HG03571 (cell line): ENCODE data around the gene TRIM5.
A peak's percentile ranks its signal among the peaks of the same experiment; 100 is the strongest.
"Not testable (repeated sequence)": the region's sequence is repeated elsewhere in the genome, so short reads cannot be mapped to it uniquely, and the experiment has no call there.

Experiments used
- ATAC-seq: cut with Tn5 transposase; IDR thresholded peaks from one replicate; pipeline ENCODE4 v1.9.1; 2021; ENCODE audit not compliant: unreplicated experiment

Gene TRIM5

GRCh38 chr11:5684646-5685362 lies at the start of gene TRIM5:
TSS of gene TRIM5 (minus strand) at chr11:5685074. CDS start at chr11:5680177, 4,897 bp downstream.
- peak; percentile 77 for ATAC-seq

GRCh38 chr11:5727691-5728090 lies 42.8 kb upstream of the TRIM5 start:
- ATAC-seq: no peak

DNA sequence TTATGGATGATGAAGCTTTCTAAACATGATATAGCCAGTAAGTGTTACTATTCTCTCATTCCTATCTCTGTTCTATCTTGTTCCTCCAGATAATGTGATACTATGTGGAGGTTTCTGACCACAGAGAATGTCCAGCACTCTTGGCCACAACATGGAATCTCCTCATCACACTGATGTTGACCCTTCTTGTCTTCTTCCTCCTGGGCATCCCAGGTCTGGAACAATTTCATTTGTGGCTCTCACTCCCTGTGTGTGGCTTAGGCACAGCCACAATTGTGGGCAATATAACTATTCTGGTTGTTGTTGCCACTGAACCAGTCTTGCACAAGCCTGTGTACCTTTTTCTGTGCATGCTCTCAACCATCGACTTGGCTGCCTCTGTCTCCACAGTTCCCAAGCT lies 41.5 kb upstream of the TRIM5 start:
- no peak for ATAC-seq

DNA sequence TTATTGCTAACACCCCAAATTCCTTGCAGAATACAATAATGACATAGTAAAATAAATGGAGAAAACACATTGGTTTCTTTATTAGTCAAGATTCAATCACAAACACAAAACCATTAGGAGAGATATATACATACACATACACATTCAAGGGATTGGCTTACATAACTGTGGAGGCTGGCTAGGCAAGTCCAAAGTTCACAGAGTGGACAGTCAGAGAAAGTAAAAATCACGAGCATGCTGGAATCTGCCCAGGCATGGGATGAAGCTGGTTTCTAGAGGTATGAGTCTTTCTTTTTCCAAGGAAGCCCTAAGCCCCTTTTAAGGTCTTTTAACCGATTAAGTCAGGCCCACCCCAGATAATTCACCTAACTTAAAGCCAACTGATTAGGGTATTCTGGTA lies 37.7 kb upstream of the TRIM5 start:
- no peak for ATAC-seq

GRCh38 chr11:5719703-5720495 lies 35.0 kb upstream of the TRIM5 start:
- no peak for ATAC-seq

DNA sequence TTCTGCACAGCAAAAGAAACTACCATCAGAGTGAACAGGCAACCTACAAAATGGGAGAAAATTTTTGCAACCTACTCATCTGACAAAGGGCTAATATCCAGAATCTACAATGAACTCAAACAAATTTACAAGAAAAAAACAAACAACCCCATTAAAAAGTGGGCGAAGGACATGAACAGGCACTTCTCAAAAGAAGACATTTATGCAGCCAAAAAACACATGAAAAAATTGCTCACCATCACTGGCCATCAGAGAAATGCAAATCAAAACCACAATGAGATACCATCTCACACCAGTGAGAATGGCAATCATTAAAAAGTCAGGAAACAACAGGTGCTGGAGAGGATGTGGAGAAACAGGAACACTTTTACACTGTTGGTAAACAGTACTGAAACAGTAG lies 31.6 kb upstream of the TRIM5 start:
- ATAC-seq: not testable (repeated sequence)

- no peak for ATAC-seq
Measured at GRCh38 chr11:5713695-5714094, 28.8 kb upstream of the TRIM5 start.

GRCh38 chr11:5712507-5712906 lies 27.6 kb upstream of the TRIM5 start:
- no peak for ATAC-seq

DNA sequence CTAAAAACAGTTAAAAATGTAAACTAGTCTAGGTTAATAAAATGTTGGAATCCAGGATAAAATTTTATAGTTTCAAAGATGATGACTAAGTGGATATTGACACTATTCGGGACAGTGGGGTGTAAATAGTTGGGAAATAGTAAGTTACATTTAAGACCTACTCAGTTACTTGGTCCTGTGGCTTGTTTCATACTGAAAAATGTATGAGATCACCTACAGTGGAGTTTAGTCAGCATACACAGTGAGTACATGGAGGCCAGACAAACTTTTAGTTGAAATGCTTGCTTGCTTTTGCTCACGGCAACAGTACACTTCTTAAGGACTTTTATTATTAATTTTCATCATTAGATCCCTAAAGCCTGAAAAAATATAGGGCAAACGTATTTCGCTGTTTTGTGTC lies 20.8 kb upstream of the TRIM5 start:
- ATAC-seq: no peak

GRCh38 chr11:5703741-5704536 lies 19.1 kb upstream of the TRIM5 start:
- peak; percentile 62 for ATAC-seq

DNA sequence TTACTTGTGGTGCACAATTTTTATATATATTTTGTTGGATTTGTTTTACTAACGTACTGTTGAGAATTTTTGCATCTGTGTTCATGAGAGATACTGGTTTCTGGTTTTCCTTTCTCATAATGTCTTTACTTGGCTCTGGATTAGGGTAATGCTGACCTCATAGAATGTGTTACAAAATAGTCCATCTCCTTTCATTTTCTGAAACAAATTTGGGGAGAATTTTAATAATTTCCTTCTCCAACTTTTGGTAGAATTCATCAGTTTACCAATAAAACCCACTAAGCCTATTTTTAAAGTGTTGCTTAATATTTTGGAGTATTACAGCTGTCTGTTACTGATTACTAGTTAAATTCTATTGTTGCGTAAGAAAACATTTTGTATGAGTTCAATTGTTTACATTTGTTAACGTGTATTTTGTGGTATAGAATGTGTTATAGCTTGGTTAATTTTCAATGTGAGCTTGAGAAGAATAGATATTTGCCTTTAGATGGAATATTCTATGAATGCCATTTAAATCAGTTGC lies 16.2 kb upstream of the TRIM5 start:
- ATAC-seq: no peak

DNA sequence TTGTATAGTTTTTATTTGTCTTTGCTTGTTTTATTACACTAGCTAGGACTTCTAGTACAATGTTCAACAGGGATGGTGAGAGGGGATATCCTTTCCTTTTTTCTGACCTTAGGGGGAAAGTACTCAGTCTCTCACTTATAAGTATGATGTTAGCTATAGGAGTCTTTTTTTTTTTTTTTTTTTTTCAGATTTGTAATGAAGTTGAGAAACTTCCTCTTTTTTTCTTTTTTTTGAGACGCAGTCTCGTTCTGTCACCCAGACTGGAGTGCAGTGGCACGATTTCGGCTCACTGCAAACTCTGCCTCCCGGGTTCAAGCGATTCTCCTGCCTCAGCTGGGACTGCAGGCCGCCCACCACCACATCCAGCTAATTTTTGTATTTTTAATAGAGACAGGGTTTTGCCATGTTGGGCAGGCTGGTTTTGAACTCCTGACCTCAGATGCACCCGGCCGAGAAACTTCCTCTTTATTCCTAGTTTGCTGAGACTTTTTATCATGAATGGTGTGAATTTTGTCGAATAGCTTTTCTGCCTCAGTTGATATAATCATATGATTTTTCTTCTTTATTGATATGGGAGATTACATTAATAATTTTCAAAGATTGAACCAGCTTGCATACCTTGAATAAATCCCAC lies 15.7 kb upstream of the TRIM5 start:
- ATAC-seq: no peak

DNA sequence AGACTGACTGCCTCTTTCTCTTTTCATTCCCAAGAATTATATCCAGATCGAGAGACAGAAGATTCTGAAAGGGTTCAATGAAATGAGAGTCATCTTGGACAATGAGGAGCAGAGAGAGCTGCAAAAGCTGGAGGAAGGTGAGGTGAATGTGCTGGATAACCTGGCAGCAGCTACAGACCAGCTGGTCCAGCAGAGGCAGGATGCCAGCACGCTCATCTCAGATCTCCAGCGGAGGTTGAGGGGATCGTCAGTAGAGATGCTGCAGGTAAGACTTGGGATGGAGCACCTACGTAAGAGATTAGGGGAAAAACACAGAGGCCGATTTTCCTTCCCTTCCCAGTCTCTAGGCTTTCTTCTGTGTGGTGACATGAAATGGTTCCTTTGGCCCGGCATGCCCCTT lies 13.4 kb upstream of the TRIM5 start:
- ATAC-seq: no peak

DNA sequence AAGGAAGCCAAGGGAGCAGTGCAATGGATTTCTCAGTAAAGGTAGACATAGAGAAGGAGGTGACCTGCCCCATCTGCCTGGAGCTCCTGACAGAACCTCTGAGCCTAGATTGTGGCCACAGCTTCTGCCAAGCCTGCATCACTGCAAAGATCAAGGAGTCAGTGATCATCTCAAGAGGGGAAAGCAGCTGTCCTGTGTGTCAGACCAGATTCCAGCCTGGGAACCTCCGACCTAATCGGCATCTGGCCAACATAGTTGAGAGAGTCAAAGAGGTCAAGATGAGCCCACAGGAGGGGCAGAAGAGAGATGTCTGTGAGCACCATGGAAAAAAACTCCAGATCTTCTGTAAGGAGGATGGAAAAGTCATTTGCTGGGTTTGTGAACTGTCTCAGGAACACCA lies 11.3 kb upstream of the TRIM5 start:
- no peak for ATAC-seq

DNA sequence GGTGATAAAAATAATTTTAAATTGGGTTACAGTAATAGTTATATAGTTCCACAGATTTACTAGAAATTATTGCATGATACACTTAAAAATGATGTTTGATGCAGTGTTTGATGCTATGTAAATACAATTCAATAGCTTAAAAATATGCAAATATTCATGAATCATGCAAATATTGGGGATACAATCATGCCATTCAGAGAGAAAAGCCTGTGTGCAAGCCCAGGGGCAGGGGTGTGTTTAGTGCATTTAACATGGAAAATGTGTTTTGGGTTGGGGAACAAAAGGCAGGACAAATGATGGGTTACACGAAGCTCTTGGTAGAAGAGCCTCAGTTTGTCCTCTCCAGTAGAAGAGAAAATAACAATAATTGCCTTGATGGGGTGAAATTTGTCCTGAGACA lies 10.7 kb upstream of the TRIM5 start:
- no peak for ATAC-seq

DNA sequence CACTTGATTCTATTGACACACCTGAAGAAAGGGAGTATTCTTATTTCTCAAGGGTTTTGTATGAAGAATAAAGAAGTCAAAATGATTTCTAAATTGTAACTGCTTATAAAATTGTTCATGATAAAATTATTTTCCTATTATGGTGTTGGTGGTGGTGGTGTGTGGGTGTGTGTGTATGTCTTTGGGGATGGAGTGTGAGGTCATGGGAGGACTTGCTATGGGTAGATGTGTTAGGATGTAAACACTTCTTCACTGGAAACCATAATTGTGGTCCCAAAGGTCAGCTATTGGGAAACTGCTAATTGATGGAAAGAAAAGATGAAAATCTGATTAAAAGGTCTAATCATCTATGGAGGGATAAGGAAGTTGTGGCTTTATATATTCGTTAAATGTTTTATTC lies 9.8 kb upstream of the TRIM5 start:
- ATAC-seq: no peak

DNA sequence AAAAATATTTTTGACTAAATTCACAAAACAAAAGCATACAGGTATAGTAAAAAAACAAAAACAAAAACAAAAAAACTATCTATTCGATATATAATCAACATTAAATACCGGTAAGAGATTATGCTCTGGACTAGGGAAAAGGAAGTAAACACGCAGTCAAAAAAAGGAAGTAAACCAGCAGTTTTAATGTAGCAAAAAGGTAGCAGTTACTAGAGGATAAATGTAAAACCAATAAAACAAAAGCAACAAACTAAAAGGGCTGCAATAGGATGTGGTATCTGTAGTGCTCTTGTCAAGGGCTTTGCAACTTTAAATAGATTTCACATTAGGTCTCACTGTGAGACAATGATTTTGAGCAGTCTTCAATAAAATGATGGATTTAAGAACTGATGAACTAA lies 7.1 kb upstream of the TRIM5 start:
- ATAC-seq: no peak

GRCh38 chr11:5691238-5691963 lies 6.5 kb upstream of the TRIM5 start:
- not testable (repeated sequence) for ATAC-seq

- no peak for ATAC-seq
Measured at GRCh38 chr11:5690736-5691135, 5.9 kb upstream of the TRIM5 start.

DNA sequence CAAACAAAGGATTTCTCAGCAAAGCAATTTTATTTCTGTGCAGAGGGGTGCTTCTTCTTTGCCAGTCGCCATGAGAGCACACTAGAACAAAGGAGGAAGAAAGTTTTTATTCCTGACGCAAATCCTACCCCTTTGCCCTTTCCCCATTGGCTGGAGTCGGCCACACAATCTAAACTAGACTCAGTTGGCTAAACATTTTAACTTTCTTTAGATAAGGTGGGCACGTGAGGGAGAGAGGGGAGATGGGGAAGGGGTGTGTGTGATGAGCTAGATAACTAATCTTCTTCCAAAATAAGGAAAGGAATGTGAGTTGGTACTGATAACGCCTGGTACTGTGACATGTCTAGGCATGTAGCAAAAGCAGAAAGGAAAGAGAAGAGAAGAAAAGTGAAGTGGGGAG lies 5.3 kb upstream of the TRIM5 start:
- no peak for ATAC-seq
